Natural killer cell (primary cell): ENCODE results near the gene TNNI2. TPM values are rescaled to one million over a fixed set of nuclear protein-coding genes. Genes with fewer than 3 reads are reported as not detected.
A peak's percentile ranks its signal among the peaks of the same experiment; 100 is the strongest.

Experiments used
- ATAC-seq, 3 donors: fragments of 150-1000 bp in 2 of 3; fragments of 200-7000 bp in 1 of 3; cut with Tn5 transposase; 1 replicate in 1 of 3; 2 replicates in 2 of 3; pipeline ENCODE4 v1.10.0; 2021; ENCODE audit warnings: mild to moderate bottlenecking in 2 of 3, moderate library complexity in 2 of 3
- DNase-seq, 2 donors: peaks; one replicate each; pipeline versions ENCODE4 v3.0.0 to v3.0.0-alpha.2; 2013 to 2021; ENCODE audit warnings: mixed read lengths in 1 of 2
- H3K27ac ChIP-seq: one replicate; pipeline ENCODE4 v1.5.1; 2013; ENCODE audit warnings: mild to moderate bottlenecking, low read length
- H3K27me3 ChIP-seq: one replicate; pipeline ENCODE4 v1.6.1; 2013; ENCODE audit warnings: low read length; ENCODE audit not compliant: control insufficient read depth, insufficient read depth
- H3K36me3 ChIP-seq: one replicate; pipeline ENCODE4 v1.6.1; 2013; ENCODE audit warnings: low read length; ENCODE audit not compliant: control insufficient read depth, insufficient read depth
- H3K4me1 ChIP-seq: one replicate; pipeline ENCODE4 v1.6.1; 2013; ENCODE audit warnings: low read length; ENCODE audit not compliant: control insufficient read depth, insufficient read depth
- H3K4me3 ChIP-seq: one replicate; pipeline ENCODE4 v1.5.1; 2013; ENCODE audit warnings: low read length
- H3K9me3 ChIP-seq: one replicate; pipeline ENCODE4 v1.6.1; 2013; ENCODE audit warnings: low read length; ENCODE audit not compliant: control insufficient read depth, insufficient read depth
- H3K27ac Mint-ChIP-seq, 2 donors: one replicate each; pipeline ENCODE4 v1.8.0; 2022; ENCODE audit warnings: mild to moderate bottlenecking in 2 of 2, mixed read lengths in 2 of 2, moderate library complexity in 1 of 2
- H3K27me3 Mint-ChIP-seq, 2 donors: one replicate each; pipeline ENCODE4 v1.8.0; 2022; ENCODE audit warnings: low read depth in 2 of 2, mixed read lengths in 2 of 2
- H3K36me3 Mint-ChIP-seq: one replicate; pipeline ENCODE4 v1.8.0; 2022; ENCODE audit warnings: mixed read lengths
- H3K4me1 Mint-ChIP-seq, 2 donors: one replicate each; pipeline ENCODE4 v1.8.0; 2022; ENCODE audit warnings: mixed read lengths in 2 of 2
- H3K4me3 Mint-ChIP-seq: one replicate; pipeline ENCODE4 v1.8.0; 2022; ENCODE audit warnings: mild to moderate bottlenecking, moderate library complexity, mixed read lengths
- H3K9me3 Mint-ChIP-seq, 2 donors: one replicate each; pipeline ENCODE4 v1.8.0; 2022; ENCODE audit warnings: mixed read lengths in 2 of 2
- CTCF ChIP-seq: fragments of 200-600 bp; IDR thresholded peaks from one replicate; pipeline ENCODE4 v1.8.0; 2022; ENCODE audit warnings: antibody characterized with exemption
- WGBS: methylation state at CpG from one replicate; pipeline ENCODE4 v1.1.7; 2013; ENCODE audit warnings: missing lambda C conversion rate; ENCODE audit not compliant: insufficient coverage; 5-methylcytosine and 5-hydroxymethylcytosine counted together
- intact Hi-C: fragments of 100-400 bp; cut with micrococcal nuclease; formaldehyde crosslinking; loops from one replicate; pipeline ENCODE4 v1.14.2; 2022
- total RNA-seq, 4 donors: library from RNA; stranded (reverse); fragments of 120-200 nt in 1 of 4; gene quantifications; one replicate each; pipeline versions ENCODE4 v1.2.3 to v1.2.4, GENCODE V29; 2013 to 2022

TNNI2 gene
- total RNA-seq, 3 donors from 2014 or later (not counting 1 experiment from before 2014, with no cell fraction given): 1.2 to 5.4 (median 3.6) TPM

- no peak overlapping the region for H3K27ac Mint-ChIP-seq
- no peak for TF ChIP-seq CTCF
- Histone ChIP-seq H3K4me3 (no peak overlapping the region), H3K36me3 (no peaks in the 10 kb centered on the region), H3K9me3 (no peaks in the 10 kb centered on the region), H3K4me1 (peaks cover 84% of the 10 kb centered on the region), H3K27ac (no peak overlapping the region), H3K27me3 (no peaks in the 10 kb centered on the region)
- intact Hi-C loops: no loop called here
- H3K27me3 Mint-ChIP-seq: peaks cover 0 to 4% of the 10 kb centered on the region in 2 donors
- no peaks in the 10 kb centered on the region for H3K9me3 Mint-ChIP-seq
- H3K4me3 Mint-ChIP-seq: no peak overlapping the region
- ATAC-seq: no peak
- H3K36me3 Mint-ChIP-seq: no peaks in the 10 kb centered on the region
- 90% methylated on average over 37 of the region's 37 CpGs for WGBS
- H3K4me1 Mint-ChIP-seq: peaks cover 26 to 51% of the 10 kb centered on the region in 2 donors
- DNase-seq: peak in 1 of 2 donors; percentile 11
These were observed 2.1 kb downstream of the TNNI2 start for GRCh38 chr11:1840780-1841480.

GRCh38 chr11:1841511-1842148, 2.8 kb downstream of the TNNI2 start:
- Mint-ChIP-seq H3K4me3 (no peak overlapping the region), H3K36me3 (no peaks in the 10 kb centered on the region), H3K4me1 (peaks cover 26 to 55% of the 10 kb centered on the region in 2 donors), H3K27ac (no peak overlapping the region), H3K27me3 (peaks cover 0 to 4% of the 10 kb centered on the region in 2 donors), H3K9me3 (no peaks in the 10 kb centered on the region)
- Histone ChIP-seq H3K4me1 (peaks cover 90% of the 10 kb centered on the region), H3K27ac (no peak overlapping the region), H3K36me3 (no peaks in the 10 kb centered on the region), H3K27me3 (no peaks in the 10 kb centered on the region), H3K4me3 (no peak overlapping the region), H3K9me3 (no peaks in the 10 kb centered on the region)
- 96% methylated on average over 19 of the region's 19 CpGs for WGBS
- DNase-seq (no peak), ATAC-seq (no peak)
- intact Hi-C loops: no loop called here
- no peak for TF ChIP-seq CTCF

GRCh38 chr11:1842149-1843097, 3.6 kb downstream of the TNNI2 start:
- H3K9me3 ChIP-seq: no peaks in the 10 kb centered on the region
- no peak for ATAC-seq
- Mint-ChIP-seq H3K4me1 (peaks cover 26 to 59% of the 10 kb centered on the region in 2 donors), H3K4me3 (no peak overlapping the region), H3K9me3 (no peaks in the 10 kb centered on the region), H3K27me3 (peaks cover 0 to 4% of the 10 kb centered on the region in 2 donors), H3K36me3 (no peaks in the 10 kb centered on the region), H3K27ac (peak overlapping the region in 1 of 2 donors; percentile 79)
- no peak for TF ChIP-seq CTCF
- H3K27ac ChIP-seq: no peak overlapping the region
- H3K4me1 ChIP-seq: peaks cover 96% of the 10 kb centered on the region
- no peak for DNase-seq
- no peaks in the 10 kb centered on the region for H3K27me3 ChIP-seq
- intact Hi-C loops: no loop called here
- WGBS: 93% methylated on average over 29 of the region's 29 CpGs
- H3K4me3 ChIP-seq: no peak overlapping the region
- no peaks in the 10 kb centered on the region for H3K36me3 ChIP-seq
